Measurements from ENCODE around the gene TYK2. TPM values are rescaled to one million over a fixed set of nuclear protein-coding genes. Genes with fewer than 3 reads are reported as not detected.

The TYK2 gene
- total and polyA plus RNA-seq, 9 of the 15 experiments (the other 6 are each of a cell fraction or from before 2014, with no cell fraction given): 15.0 to 182 (median 85.9) TPM

DNA sequence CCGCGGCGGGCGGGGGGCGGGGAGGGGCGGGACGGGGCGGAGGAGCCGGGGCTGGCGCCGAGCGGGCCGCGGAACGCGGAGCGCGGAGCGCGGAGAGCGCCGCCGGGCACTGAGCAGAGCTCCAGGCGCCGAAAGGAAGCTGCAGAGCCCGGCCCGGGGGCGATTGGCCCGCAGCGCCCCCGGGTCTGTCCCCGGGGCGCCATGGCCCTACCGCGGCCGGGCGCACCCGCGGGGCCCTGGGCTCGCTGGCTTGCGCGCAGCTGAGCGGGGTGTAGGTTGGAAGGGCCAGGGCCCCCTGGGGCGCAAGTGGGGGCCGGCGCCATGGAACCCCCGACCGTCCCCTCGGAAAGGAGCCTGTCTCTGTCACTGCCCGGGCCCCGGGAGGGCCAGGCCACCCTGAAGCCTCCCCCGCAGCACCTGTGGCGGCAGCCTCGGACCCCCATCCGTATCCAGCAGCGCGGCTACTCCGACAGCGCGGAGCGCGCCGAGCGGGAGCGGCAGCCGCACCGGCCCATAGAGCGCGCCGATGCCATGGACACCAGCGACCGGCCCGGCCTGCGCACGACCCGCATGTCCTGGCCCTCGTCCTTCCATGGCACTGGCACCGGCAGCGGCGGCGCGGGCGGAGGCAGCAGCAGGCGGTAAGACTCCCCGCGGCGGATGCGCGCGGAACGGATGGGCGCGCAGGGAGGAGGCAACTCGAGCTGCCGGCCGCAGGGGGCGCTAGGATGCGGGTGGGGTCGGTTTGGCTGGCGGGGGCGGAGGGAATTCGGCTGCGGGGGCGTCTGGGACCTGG is 40.3 kb upstream of the TYK2 start, which contains the start of gene PDE4A (continued):
- TF ChIP-seq, protein P1, sequence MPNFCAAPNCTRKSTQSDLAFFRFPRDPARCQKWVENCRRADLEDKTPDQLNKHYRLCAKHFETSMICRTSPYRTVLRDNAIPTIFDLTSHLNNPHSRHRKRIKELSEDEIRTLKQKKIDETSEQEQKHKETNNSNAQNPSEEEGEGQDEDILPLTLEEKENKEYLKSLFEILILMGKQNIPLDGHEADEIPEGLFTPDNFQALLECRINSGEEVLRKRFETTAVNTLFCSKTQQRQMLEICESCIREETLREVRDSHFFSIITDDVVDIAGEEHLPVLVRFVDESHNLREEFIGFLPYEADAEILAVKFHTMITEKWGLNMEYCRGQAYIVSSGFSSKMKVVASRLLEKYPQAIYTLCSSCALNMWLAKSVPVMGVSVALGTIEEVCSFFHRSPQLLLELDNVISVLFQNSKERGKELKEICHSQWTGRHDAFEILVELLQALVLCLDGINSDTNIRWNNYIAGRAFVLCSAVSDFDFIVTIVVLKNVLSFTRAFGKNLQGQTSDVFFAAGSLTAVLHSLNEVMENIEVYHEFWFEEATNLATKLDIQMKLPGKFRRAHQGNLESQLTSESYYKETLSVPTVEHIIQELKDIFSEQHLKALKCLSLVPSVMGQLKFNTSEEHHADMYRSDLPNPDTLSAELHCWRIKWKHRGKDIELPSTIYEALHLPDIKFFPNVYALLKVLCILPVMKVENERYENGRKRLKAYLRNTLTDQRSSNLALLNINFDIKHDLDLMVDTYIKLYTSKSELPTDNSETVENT (CRISPR knock-in tag; IDR thresholded peaks at IDR 0.05): no peak
- TF ChIP-seq RBM15 (IDR thresholded peaks at IDR 0.05; ENCODE audit: insufficient read depth, low read length) (no peak), FOXP1 (CRISPR knock-in tag; IDR thresholded peaks at IDR 0.05) (no peak), KLF13 (tag; IDR thresholded peaks at IDR 0.05; ENCODE audit: borderline replicate concordance, low read depth) (no peak), ZNF431 (CRISPR knock-in tag; IDR thresholded peaks at IDR 0.05) (no peak), BCL6 (CRISPR knock-in tag; IDR thresholded peaks at IDR 0.05) (no peak), HNRNPH1 (optimal IDR thresholded peaks at IDR 0.05; ENCODE audit: low read depth, low read length) (no peak), SP1 (CRISPR knock-in tag; IDR thresholded peaks at IDR 0.05) (no peak), CHD1 (IDR thresholded peaks at IDR 0.05; ENCODE audit: low read length) (peak; percentile 46), PCBP2 (IDR thresholded peaks at IDR 0.05; ENCODE audit: low read depth, low read length, poor library complexity, severe bottlenecking) (no peak), EWSR1 (IDR thresholded peaks at IDR 0.05; ENCODE audit: borderline replicate concordance, low read depth, partially characterized antibody) (no peak), EP400 (IDR thresholded peaks at IDR 0.05) (peak; percentile 18; the same call in 1 of the 2 replicates), GATA2 (CRISPR knock-in tag; IDR thresholded peaks at IDR 0.05) (no peak), MBD2 (IDR thresholded peaks at IDR 0.05; ENCODE audit: borderline replicate concordance, low read depth) (peak; percentile 10; the same call in 1 of the 2 replicates), ARNT (IDR thresholded peaks at IDR 0.05) (no peak), RAD21 (CRISPR knock-in tag; conservative IDR thresholded peaks at IDR 0.05 in 1 of 2, IDR thresholded peaks at IDR 0.05 in 1 of 2) (no peak), NR2C1 (IDR thresholded peaks at IDR 0.05) (no peak), NR2C1 (tag; IDR thresholded peaks at IDR 0.05) (no peak), ZNF76 (CRISPR knock-in tag; IDR thresholded peaks at IDR 0.05; ENCODE audit: borderline replicate concordance) (no peak)
- TF ChIP-seq, protein P2, sequence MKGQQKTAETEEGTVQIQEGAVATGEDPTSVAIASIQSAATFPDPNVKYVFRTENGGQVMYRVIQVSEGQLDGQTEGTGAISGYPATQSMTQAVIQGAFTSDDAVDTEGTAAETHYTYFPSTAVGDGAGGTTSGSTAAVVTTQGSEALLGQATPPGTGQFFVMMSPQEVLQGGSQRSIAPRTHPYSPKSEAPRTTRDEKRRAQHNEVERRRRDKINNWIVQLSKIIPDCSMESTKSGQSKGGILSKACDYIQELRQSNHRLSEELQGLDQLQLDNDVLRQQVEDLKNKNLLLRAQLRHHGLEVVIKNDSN (CRISPR knock-in tag; IDR thresholded peaks at IDR 0.05): no peak
- TF ChIP-seq, protein P3, sequence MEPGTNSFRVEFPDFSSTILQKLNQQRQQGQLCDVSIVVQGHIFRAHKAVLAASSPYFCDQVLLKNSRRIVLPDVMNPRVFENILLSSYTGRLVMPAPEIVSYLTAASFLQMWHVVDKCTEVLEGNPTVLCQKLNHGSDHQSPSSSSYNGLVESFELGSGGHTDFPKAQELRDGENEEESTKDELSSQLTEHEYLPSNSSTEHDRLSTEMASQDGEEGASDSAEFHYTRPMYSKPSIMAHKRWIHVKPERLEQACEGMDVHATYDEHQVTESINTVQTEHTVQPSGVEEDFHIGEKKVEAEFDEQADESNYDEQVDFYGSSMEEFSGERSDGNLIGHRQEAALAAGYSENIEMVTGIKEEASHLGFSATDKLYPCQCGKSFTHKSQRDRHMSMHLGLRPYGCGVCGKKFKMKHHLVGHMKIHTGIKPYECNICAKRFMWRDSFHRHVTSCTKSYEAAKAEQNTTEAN (CRISPR knock-in tag; IDR thresholded peaks at IDR 0.05): 0 out of 2 replicates have a peak, but pooled peaks have one; percentile 41
- TF ChIP-seq, protein P4, sequence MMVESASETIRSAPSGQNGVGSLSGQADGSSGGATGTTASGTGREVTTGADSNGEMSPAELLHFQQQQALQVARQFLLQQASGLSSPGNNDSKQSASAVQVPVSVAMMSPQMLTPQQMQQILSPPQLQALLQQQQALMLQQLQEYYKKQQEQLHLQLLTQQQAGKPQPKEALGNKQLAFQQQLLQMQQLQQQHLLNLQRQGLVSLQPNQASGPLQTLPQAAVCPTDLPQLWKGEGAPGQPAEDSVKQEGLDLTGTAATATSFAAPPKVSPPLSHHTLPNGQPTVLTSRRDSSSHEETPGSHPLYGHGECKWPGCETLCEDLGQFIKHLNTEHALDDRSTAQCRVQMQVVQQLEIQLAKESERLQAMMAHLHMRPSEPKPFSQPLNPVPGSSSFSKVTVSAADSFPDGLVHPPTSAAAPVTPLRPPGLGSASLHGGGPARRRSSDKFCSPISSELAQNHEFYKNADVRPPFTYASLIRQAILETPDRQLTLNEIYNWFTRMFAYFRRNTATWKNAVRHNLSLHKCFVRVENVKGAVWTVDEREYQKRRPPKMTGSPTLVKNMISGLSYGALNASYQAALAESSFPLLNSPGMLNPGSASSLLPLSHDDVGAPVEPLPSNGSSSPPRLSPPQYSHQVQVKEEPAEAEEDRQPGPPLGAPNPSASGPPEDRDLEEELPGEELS (CRISPR knock-in tag; IDR thresholded peaks at IDR 0.05; ENCODE audit: borderline replicate concordance): 0 out of 2 replicates have a peak, but pooled peaks have one; percentile 64

Measured in K562 (cell line).